ENCODE data around the gene AHNAK2.

- no peak for TF ChIP-seq EZH2 (optimal IDR thresholded peaks at IDR 0.05; ENCODE audit: low read depth, low read length)
- TF ChIP-seq CTCF (IDR thresholded peaks at IDR 0.05; ENCODE audit: low read length): no peak
Observed at GRCh38 chr14:104968153-104968527, 10.0 kb downstream of the AHNAK2 start.

Measured in MM.1S (cell line).